Left renal cortex interstitium (tissue), 4 donors: ENCODE data around the gene SOAT1. TPM values are rescaled to one million over a fixed set of nuclear protein-coding genes. Genes with fewer than 3 reads are reported as not detected.

Source experiments
- DNase-seq, 4 donors: peaks; one replicate each; pipeline ENCODE4 v3.0.0-alpha.2; 2013; ENCODE audit warnings: low read depth in 4 of 4, low spot score in 2 of 4, missing footprints in 1 of 4
- polyA plus RNA-seq, 4 donors: library from polyadenylated mRNA; unstranded; fragments of 120-200 nt; gene quantifications; one replicate each; pipeline ENCODE4 v1.2.1, GENCODE V29; 2013; ENCODE audit not compliant: insufficient read length in 4 of 4

The SOAT1 gene
- polyA plus RNA-seq, 4 donors, result 30.4 to 33.6 (median 31.4) TPM

DNA sequence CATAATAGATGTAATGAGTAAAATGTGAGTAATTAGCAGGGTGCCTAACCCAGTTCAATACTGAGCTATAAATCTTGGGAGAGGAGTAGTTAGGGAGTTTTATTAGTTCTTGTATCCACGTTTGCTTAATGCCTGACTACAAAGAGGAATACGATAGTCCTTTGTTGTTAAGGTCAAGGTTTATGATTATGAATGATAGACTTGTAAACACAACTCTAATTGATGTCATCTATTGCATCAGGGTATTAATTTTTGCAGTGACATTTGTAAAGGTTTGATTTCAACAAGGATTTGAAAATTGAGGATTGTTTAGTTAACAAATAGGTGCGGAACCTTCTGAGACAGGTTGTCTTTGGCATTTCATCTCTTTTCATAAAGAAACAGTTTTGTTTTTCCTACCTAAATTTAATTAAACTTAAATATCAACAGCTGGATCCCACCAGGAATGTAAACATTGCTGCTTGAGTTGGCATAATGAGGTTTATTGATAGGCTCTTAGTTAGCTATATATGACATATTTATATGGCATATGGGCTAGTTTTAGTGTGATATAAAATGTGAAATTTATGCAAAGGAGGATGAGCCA is 9.7 kb downstream of the SOAT1 start:
- no peak for DNase-seq

DNA sequence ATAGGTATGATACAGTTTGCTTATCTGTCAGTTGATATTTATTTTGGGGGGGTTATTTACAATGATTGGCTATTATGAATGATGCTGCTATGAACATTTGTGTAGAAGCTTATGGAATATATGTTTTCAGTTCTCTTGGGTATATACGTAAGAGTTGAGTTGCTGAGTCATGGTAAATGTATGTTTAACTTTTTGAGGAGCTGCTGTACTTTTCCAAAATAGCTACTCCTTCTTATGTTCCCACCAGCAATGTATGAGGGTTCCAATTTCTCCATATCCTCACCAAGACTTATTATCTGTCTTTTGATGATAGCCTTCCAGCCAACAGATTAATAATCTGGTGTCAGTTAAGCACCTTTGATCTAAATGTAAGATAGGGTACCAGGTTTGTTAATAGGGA is 11.9 kb downstream of the SOAT1 start:
- DNase-seq, result no peak

DNA sequence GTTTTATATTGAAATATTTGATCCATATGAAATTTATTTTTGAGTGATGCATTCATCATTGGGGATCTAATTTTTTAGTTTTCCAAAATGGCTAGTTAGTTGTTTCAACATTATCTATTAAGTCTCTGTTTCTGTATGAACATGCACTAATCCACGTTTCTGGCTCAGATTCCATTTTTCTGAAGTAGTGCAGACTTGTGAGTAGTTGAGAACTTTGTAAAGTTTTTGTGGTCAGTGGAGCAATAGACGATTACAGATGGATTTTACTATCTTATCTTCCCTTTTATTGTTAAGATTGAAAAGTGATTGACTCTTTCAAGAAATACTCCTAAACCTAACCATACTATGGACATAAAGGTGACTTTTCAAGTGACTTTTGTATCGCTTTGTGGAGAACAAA is 16.7 kb downstream of the SOAT1 start:
- no peak for DNase-seq

DNA sequence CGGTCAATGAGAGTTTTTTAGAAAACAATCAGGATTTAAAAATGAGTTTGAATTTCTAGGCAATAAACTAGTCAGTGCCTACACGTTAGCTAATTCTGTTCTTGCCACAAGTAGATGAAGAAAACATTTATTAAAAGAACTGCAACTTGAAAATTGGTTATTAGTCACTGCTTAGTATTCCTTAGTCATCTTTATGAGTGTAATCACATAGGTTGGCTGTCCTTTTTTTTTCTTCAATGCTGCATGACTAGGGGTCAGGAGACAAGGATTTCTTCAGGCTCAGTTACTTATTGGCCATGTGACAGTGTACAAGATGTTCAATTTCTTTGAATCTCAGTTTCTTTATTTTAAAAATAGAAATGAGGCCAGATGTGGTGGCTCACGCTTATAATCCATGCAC is 17.1 kb downstream of the SOAT1 start:
- DNase-seq, result no peak

DNA sequence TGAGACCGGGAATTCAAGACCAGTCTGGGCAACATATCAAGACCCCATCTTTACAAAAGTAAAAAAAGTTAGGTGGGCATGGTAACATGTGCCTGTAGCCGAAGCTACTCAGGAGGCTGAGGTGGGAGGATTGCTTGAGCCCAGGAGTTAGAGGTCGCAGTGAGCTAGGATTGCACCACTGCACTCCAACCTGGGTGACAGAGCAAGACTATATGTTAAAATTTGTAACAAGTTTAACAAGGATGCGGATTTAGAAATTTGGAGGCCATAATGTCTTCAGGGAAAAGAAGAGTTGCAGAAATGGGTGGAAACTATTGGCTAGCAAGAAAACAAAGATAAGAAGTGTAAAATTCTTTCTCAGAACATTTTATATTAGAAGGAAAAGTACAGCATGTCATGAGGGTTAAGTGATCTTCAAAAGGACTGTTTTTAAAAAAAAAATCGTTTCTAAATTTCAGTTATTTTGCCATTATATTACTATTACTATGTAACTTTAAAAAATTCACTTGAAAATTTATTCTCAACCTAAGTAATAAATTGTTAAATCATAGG is 17.6 kb downstream of the SOAT1 start:
- DNase-seq, result no peak

DNA sequence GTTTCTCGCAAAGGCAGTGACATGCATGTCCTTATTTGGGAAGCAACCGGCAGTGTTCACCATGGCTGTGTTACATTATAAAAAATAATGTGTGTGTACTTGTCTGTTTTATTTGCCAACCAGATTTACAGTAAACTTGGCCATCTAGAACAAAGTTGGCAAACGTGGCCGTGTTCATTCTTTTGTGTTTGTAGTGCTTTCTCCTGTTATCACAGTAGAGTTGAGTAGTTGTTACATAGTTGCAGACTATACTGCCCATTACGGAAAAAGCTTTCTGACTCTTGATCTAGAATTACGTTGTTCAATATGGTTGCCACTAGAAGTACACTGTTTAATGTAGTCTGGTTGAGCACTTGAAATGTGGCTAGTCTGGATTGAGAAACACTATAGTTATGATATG is 19.4 kb downstream of the SOAT1 start:
- DNase-seq, result no peak

DNA sequence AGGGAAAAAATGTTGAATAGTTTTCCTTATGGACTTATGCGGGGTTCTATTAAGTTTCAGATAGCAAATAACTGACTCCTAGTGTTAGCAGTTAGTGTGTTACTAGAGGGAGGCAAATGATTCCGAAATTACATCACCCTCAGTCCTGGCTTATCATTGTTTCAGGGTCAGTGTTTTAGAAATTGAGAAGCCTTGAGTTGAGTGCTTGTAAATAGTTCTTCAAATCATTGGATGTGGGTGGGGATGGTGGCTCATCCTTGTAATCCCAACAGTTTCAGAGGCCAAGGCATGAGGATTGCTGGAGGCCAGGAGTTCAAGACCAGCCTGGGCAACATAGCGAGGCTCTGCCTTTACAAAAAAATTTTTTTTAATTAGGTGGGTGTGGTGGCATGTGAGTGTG is 21.3 kb downstream of the SOAT1 start:
- no peak for DNase-seq

DNA sequence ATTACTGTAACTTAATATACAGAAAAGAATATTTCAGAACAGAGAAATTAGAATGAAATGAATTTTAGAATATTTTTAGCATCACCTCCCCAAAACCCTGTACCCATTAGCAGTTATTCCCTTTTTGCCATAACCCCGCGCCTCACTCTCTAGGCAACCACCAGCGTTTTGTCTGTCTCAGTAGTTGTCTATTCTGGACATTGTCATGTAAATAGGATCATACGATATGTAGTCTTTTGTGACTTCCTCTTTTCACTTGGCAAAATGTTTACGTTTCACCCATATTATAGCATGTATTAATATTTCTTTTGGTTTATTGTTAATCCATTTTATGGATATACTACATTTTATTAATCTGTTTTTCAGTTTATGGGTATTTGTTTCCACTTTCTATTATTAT is 24.9 kb downstream of the SOAT1 start:
- no peak for DNase-seq

DNA sequence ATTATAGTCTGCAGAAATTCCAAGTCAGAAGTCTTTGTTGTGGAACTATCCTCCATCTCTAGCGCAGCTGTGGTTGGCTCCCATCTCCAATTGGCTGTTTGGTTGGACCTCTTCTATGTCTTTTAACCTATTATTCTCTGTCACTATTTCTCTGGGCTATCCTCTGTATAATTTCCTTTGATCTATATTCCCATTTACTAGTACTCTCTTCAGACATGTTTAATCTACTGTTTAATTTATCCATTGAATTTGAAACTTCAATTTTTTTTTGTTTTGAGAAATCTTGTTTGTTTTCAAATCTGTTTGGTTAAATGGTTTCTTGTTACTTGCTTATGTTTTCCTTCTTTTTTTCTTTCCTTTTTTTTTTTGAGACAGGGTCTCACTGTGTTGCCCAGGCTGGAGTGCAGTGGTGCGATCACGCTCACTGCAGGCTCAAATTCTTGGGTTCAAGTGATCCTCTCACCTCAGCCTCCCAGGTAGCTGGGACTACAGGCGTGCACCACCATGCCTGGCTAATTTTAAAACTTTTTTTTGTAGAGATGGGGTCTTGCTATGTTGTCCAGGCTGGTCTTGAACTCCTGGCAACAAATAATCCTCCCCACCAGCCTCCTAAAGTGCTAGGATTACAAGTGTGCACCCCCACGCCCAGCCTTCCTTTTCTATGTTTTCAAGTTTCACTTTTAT is 28.1 kb downstream of the SOAT1 start:
- DNase-seq, result no peak

DNA sequence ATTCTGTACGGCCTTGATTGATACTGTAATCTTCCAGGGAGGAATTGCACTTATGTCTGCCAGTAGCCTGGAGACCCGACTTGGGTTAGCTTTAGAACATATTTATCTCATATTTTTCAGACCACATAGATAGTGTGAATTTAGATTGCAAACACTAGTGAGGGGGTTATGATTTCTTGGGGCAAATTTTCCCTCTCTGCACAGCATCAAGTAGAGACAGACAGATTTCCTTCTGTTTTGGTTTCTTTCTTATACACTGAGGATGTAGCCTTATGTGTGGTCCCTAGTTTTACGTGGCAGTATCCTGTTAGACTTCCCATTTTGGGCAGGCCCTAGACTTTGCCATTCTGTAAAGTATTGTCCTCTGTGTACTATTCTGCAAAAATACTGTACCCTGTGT is 29.0 kb downstream of the SOAT1 start:
- DNase-seq, result no peak

DNA sequence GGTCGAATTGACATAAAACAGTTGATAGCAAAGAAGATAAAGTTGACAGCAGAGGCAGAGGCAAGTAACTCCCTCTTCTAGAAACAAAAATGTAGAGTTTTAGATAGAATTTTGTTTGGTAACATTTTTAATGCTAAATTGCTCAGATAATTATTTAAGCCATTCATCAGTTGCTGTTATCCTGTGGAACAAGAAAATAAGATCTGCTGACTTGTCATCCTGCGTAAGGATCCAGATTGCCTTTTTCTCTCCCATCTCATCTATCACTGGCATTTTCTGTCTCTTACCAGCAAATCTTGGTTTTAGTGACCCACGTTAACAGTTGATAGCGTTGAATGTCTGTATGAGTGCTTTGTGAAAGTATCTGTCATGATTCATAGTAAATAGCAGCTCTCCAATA is 29.8 kb downstream of the SOAT1 start:
- DNase-seq, result no peak

DNA sequence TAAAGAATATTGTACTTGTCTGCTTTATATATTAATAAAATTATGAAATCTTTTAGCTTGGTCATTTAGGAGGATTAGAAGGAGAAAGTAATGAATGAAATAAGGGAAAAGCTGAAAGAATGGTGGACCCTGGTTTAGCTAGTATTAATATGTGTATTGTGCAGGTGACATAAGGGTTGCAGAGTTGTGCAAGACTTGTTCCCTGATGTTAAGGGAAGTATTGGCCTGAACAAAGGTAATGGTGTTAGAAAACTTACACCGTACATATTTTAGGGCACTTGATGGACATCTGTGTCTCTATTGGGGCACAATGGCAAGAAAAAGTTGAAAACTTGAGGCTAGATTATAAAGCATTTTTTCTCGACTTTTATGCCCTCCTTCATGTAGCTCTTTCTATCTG is 32.2 kb downstream of the SOAT1 start:
- DNase-seq, result no peak

DNA sequence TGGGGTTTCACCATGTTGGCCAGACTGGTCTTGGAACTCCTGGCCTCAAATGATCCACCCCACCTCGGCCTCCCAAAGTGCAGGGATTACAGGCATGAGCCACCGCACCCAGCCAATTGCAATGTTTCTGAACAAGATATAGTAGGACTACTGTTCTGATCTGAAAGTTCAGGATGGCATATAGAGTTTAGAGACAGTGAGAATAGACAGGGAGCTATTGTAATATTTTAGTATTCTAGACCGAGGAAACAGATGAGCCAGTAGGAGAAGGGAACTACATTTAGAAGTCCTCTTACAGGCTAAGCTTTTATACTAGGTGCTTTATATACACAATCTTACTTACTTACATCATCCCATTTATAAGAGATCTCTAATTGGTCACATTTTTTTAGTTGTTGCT is 33.1 kb downstream of the SOAT1 start:
- DNase-seq, result no peak

DNA sequence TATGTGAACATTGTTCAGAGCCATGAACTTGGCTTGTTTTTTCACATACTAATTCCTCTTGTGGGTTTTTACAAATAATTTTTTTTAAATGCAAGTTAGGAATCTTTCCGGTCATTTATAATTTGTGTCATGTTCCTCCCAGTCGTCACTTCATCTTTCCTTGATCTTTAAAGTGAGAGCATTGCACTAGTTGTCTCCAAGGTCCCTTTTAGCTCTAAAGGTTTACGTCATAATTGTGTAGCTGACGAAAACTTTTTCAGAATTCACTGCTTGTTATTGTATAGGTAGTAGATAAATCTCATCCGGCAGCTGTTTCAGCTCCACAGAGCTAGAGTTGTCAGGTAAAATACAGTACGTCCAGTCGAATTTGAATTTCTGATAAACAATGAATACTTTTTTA is 33.6 kb downstream of the SOAT1 start:
- DNase-seq, result no peak

DNA sequence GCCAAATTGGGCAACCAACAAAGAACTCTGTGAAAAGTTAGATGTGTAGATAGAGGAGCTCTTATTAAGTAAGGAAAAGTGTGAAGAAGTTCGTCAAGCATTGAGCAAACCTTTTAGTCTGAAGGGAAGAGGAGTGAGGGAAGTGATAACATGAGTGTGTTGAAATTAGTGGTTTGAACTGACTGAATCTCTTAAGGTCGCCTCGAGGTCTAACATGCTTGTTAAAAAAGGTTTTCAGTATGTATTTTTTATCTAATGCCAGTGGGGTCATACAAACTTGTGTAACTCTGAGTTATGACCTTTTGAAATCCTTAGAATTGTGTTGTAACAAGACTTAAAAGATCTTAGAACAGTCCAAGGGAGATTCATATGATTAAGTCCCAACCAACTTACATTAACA is 34.1 kb downstream of the SOAT1 start:
- no peak for DNase-seq

DNA sequence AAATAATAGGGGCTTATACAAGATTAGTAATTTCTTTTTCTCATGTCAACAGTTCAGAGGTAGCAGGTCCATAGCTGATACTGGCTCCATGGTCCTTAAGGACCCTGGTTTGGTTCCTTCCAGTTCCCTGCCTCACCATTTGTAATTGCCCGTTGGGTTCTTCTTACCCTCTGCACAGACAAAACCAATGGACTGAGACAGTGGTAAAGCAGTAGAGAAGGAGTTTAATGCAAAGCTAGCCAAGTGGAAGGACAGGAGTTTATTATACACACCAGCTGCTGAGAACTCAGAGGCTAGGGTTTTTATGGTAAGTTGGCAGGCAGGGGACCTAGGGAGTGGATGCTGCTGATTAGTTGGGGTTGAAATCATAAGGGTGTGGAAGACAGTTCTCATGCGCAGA is 36.3 kb downstream of the SOAT1 start:
- no peak for DNase-seq

DNA sequence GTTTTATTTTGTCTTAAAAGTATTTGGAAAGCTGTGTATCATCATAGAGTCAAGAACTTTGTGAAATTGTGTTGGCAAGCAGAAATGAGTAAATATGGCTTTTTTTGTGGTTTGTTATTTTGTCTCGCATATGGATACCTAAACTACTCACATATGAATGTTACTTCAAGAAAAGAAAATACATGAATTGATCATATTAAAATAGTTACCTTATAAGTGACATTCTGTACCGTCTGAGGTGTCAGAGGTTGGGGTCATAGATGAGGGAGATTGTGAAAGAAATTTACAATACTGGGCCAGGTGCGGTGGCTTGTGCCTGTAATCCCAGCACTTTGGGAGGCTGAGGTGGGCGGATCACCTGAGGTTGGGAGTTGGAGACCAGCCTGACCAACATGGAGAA is 40.8 kb downstream of the SOAT1 start:
- DNase-seq, result no peak

DNA sequence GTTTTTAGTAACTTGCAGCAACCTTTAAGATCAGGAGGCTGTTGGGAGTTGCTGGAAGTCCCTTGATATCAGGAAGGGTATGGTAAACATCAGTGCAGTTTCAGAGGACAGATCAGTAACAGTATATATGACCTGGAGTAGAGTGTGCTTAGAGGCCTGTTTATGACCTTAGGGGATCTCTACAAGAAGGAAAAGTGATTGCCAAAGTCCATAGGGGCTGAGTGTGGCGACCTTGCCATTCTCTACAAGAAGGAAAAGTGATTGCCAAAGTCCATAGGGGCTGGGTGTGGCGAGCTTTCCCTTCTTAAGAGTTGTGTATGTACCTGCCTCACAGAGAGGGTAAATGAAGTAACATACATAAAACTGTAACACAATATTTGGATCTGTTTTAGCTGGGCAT is 43.7 kb downstream of the SOAT1 start:
- no peak for DNase-seq

DNA sequence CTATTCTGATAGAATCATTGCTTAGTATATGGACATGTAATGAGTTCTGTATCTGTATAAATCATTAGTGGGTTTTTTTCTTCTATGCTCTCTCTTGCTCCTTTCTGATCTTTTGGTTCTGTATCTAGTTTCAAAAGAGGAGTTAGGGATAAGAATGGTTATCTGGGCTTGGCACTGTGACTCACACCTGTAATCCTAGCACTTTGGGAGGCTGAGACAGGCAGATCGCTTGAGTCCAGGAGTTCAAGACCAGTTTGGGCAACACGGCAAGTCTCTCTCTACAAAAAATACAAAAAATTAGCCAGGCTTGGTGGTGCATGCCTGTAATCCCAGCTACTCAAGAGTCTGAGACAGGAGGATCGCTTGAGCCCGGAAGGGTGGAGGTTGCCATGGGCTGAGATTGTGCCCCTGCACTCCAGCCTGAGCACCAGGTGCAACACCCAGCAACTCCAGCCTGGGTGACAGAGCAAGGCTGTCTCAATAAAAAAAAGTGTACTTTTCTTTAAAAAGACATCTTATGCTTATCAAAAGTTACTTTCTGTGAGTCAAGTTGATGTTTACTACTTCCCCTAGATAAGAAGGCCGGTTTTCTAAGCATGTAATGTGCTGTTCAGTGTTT is 44.5 kb downstream of the SOAT1 start:
- DNase-seq, result no peak

DNA sequence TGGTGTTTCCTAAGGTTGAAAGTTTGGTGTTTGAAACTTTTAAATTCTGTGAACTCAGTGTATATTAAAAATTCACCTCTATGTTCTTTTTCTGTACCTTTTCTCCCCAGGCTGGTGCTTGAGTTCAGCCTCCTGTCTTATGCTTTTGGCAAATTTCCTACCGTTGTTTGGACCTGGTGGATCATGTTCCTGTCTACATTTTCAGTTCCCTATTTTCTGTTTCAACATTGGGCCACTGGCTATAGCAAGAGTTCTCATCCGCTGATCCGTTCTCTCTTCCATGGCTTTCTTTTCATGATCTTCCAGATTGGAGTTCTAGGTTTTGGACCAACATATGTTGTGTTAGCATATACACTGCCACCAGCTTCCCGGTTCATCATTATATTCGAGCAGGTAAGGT is 47.3 kb downstream of the SOAT1 start:
- DNase-seq, result no peak

DNA sequence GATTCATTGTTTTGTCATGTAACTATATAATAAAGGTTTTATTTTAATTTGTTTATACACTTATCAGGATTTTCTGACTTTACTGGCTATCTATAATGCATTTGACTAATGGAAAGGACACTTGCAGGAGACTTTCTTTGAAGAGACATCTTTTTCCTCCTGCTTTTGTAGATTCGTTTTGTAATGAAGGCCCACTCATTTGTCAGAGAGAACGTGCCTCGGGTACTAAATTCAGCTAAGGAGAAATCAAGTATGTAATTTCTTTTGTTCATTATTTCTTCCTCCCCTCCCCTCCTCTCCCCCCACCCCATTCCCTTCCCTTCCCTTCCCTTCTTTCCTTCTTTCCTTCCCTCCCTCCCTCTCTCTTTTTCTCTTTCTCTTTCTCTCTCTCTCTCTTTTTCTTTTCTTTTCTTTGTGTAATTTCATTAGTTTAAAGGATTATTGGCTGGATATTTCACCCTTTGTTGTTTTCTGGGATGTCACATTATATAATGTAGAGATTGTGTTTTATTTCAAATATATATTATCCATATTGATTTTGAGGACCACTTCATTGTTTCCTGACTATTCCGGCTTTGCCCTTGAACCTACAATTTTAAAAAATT is 48.4 kb downstream of the SOAT1 start:
- DNase-seq, result no peak
